GM18861 (cell line): ENCODE measurements around the gene DYNLRB1.

Experiments
- ATAC-seq: cut with Tn5 transposase; IDR thresholded peaks from one replicate; pipeline ENCODE4 v1.9.1; 2021; ENCODE audit not compliant: unreplicated experiment

Gene DYNLRB1

DNA sequence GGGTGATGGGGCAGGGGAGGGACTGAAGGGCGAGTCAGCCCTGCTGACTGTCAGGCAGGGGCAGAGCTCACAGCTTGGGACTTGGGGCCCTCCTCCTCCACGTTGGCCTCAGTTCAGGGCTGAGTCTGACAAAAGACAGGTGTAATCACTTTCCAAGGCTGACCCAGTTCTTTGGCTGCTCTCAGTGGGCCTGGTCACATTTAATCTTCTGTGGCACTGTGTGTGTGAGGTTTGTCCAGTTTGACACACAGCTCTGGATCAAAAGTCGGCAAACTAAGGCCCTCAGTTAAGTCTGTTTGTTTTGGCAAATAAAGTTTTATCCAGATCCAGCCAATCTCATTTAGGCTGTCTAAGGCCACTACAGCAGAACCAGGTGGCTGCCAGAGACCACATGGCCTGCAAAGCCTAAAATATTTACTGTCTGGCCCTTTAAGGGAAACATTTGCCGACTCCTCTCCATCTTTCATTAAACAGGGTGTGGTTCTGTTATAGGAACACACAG is 37.2 kb downstream of the DYNLRB1 start:
- ATAC-seq: no peak

GRCh38 chr20:34557936-34558319 is 41.7 kb downstream of the DYNLRB1 start:
- no peak for ATAC-seq

GRCh38 chr20:34558320-34559218 is 42.3 kb downstream of the DYNLRB1 start, which contains the start of gene MAP1LC3A:
Gene MAP1LC3A (plus strand): TSS chr20:34558718. CDS start chr20:34558869, 151 bp downstream.
- ATAC-seq: no peak

DNA sequence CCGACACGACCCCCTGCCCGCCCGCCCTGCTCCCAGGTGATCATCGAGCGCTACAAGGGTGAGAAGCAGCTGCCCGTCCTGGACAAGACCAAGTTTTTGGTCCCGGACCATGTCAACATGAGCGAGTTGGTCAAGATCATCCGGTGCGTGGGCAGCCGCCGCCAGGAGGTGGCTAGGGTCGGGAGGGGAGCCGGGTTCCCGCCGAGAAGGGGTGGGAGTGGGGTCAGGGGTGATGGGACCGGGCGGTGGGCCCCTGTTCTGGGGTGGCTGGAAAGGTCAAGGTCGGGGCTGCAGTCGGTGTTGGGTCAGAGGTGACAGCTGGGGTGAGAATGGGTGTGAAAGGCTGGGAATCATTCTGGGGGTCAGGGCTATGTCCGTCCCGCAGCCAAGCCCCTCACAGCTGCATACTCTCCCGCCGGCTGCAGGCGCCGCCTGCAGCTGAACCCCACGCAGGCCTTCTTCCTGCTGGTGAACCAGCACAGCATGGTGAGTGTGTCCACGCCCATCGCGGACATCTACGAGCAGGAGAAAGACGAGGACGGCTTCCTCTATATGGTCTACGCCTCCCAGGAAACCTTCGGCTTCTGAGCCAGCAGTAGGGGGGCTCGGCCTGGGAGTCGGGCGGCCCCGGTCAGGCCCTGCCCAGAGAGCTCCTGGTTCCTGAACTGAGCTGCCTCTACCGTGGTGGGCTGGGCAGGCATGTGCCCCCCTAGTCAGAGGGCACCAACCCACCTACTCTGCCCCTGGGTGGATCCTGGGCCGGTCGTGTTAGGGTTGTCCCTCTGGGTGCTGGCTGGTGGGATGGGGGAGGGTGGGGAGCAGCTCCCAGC is 43.3 kb downstream of the DYNLRB1 start:
- no peak for ATAC-seq

GRCh38 chr20:34560141-34560523 is 43.9 kb downstream of the DYNLRB1 start:
- ATAC-seq: no peak

DNA sequence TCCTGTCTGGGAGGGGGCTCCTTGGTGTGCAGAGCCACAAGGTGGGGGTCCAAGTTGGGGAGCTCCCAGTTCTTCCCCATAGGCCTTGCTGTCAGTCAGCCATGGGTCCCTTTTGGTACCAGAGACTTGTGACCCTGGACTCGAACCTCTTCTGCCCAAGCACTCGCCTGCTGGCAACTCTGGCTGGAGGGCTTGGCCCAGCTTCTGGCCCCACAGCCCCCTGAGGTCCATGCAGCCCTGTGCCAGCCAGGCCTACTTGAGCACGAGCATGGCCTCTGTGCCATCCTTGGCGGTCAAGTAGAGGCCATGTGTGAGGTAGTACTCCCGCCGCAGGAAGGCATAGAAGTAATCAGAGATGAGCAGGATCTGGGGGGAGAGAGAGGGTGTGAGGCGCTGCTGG is 44.4 kb downstream of the DYNLRB1 start:
- ATAC-seq: no peak

GRCh38 chr20:34561661-34562060 is 45.4 kb downstream of the DYNLRB1 start:
- ATAC-seq: no peak

DNA sequence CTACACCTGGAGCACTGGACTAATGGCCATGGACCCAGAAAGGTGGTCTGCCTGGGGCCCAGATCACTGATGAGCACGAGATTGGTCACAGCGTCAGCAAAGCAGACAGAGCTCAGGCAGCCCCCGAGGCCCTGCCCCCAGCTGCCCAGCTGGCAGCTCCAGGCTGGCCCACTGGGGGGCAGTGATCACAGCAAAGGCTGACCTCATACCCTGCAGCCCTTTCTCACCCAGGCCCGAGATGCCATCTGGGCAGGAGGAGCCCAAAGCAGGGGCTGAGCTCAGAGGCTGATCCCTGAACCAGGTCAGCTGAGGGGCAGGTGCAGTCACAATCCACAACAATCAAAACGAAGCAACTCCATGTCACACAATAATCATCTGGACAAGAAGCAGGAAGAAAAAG is 46.4 kb downstream of the DYNLRB1 start:
- no peak for ATAC-seq

- no peak for ATAC-seq
Observed at GRCh38 chr20:34564833-34565232, 48.6 kb downstream of the DYNLRB1 start.

- ATAC-seq: no peak
Observed at GRCh38 chr20:34566978-34567891, 51.0 kb downstream of the DYNLRB1 start.

DNA sequence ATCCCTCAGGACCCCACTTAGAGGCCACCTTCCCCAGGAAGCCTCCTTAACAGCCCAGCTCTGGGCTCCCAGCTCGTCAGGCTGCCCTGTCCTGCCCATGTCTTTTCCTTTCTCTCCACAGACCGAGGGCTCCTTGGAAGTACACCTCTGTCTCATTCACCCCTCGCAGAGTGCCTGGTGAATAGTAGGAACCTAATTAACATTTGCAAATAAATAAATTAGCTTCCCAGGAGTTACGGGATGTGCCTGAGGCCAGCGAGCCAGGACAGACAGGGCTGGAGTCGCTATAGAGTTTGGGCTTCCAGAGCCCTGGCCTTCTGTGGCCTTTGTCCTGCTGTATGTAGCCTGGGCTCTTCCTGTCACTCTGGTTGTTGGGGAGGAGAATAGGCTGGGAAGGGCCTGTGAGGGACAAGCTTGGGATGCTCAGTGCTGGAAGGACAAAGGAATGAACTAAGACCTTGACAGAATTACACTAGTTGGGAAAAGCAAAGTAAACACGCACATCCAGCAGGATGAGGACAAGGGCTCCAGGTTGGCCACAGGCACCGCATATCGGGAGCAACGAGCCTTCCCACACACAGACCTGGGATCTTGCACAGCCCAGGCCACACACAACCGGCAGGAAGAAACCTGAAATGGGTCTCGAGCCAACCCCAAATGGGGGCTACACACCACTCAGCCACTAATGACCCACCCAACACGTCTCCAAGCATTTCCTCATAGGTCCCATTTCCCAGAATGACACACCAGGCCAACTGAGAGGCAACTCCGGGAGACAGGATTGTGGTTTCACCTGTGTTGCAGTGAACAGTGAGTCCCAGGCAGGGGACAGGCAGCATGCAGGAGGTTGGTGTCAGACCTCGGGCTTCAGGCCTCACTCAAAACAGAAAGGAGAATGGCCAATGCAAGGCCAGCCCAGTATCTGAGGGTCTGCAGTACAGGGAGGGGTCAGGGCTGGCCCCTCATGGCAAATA is 52.0 kb downstream of the DYNLRB1 start:
- ATAC-seq: no peak

- no peak for ATAC-seq
Observed at GRCh38 chr20:34569598-34569997, 53.4 kb downstream of the DYNLRB1 start.

- ATAC-seq: no peak
Observed at GRCh38 chr20:34570859-34571306, 54.7 kb downstream of the DYNLRB1 start.

DNA sequence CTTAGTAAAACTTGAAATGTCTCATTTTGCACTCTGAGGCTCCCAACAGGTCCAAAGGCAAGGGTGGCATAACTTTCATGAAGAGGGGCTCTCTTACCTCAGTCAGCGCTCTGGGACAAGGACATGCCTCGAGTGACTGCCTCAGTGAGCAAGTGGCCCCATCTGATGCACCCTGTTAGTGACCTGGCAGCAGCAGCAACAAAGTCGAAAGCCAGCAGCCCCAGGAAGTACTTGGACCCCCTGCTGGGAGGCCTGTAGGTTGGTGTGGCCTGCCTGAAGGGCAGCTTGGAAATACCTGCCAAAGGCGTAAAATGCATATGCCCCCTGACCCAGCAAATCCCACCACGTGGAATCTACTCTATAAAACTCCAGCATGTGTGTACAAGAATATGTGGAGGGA is 55.5 kb downstream of the DYNLRB1 start:
- ATAC-seq: no peak

DNA sequence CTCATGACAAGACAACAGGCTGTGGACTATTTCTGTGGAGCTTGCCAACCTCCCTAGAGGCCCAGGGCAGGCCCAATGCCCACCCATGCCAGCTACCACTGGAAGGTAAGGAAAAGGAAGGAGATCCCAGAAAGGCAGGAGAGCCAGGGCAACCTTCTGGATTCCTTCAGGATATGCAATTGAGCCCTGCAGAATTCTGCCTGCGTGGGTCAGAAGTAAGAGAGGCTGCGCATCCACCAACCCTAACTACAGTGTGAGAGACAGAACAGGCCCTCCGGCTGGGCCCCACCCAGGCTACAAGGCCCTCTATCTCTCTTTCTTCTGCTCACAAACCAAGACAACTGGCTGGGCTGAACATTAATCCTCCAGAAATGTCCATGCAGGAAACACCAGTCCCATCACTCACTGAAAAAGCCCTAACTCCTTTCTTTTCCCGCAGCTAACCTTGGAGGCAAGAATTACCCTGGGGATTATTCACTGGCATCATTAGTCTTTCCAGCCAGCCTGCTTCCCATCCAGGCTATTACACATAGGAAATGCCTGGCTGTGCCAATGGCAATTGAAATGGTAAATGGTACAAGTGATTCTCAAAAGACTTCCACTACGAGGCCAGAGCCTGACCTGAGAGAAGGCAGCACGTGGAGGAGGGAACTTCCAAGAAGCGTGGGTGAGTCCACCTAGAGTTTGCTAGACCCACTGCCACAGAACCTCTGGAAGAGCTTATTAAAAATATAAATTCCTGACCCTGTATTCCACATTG is 57.5 kb downstream of the DYNLRB1 start:
- ATAC-seq: no peak

DNA sequence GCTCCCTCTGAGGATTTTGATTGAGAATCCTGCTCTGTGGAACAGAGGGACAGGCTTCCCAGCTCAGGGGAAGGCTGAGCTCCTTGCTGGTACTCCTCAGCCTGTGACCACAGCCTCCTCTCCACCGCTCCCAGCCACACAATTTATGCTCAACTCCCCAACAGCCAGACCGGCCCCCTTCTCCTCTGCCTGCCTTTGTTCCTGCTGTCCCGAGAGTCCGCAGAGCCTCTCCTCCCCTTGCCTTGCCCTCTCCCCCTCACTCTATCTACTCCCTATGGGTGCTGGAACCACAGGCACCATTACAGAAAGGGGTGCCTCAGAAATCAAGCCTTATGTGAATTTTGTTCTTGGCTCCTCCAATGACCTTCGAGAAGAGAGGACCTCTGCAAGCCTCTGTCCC is 58.2 kb downstream of the DYNLRB1 start:
- no peak for ATAC-seq

GRCh38 chr20:34574861-34575260 is 58.6 kb downstream of the DYNLRB1 start:
- no peak for ATAC-seq

GRCh38 chr20:34575271-34575670 is 59.0 kb downstream of the DYNLRB1 start:
- no peak for ATAC-seq

DNA sequence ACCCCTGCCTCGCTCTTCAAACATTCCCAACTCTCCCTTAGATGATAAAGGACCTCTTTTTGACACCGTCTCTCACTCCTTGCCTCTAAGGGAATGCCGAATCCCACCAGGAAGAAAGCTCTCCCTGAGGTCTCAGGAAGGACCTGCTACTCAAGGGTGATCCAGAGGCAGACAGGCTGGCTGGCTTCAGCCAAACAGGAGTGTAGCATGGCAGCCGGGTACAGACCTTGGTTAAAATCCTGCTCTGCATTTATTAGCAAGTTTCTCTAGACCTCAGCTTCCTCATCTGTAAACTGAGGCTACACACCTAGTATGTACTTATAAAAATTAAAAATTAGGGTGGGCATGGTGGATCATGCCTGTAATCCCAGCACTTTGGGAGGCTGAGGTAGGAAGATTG is 59.5 kb downstream of the DYNLRB1 start:
- no peak for ATAC-seq
